Measurements from ENCODE around the gene AK5. TPM values are rescaled to one million over a fixed set of nuclear protein-coding genes. Genes with fewer than 3 reads are reported as not detected.

Gene AK5
- total RNA-seq, 1 donor from 2014 or later, result not detected

GRCh38 chr1:77597310-77597709 lies 315.5 kb downstream of the AK5 start:
- Mint-ChIP-seq H3K9me3 (no peaks in the 10 kb centered on the region), H3K4me3 (no peak overlapping the region), H3K36me3 (ENCODE audit: low read depth) (peaks cover 10% of the 10 kb centered on the region), H3K4me1 (ENCODE audit: low read depth) (peaks cover 11% of the 10 kb centered on the region), H3K27me3 (ENCODE audit: insufficient read depth) (no peaks in the 10 kb centered on the region), H3K27ac (no peak overlapping the region)
- no peak for DNase-seq (ENCODE audit: low spot score)
- intact Hi-C loops (cut with micrococcal nuclease), result no loop called here

DNA sequence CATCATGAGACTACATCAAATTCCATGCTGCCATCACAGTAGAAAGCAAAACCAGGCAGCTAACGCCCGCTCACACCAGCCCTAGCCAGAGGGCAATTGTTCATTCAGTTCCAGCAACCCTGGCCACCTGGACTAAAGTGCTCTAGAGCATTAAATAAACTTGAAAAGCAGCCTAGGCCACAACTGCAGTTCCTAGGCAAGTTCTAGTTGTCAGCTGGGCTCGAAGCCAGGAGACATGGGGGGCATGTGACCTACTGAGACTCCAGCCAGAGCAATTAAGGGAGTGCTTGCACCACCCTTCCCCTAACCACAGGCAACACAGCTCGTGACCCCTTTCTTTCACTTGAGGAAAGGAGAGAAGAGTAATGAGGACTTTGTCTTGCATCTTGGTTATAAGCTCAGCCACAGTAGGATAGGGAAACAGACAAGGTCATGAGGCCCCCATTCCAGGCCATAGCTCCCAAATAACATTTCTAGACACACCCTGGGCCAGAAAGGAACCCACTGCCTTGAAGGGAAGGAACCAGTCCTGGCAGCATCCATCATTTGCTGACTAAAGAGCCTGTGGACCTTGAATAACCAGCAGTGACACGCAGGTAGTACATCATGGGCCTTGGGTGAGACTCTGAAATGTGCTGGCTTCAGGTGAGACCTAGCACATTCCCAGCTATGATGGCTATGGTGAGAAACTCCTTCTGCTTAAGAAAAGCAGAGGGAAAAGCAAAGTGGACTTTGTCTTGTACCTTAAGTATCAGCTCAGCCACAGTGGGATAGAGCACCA lies 323.6 kb downstream of the AK5 start:
- peaks cover 43% of the 10 kb centered on the region for H3K36me3 Mint-ChIP-seq (ENCODE audit: low read depth)
- intact Hi-C loops (cut with micrococcal nuclease), result no loop called here
- H3K4me3 Mint-ChIP-seq, result no peak overlapping the region
- no peaks in the 10 kb centered on the region for H3K4me1 Mint-ChIP-seq (ENCODE audit: low read depth)
- no peak overlapping the region for H3K27ac Mint-ChIP-seq
- H3K9me3 Mint-ChIP-seq, result peaks cover 27% of the 10 kb centered on the region
- no peak for DNase-seq (ENCODE audit: low spot score)
- no peaks in the 10 kb centered on the region for H3K27me3 Mint-ChIP-seq (ENCODE audit: insufficient read depth)

DNA sequence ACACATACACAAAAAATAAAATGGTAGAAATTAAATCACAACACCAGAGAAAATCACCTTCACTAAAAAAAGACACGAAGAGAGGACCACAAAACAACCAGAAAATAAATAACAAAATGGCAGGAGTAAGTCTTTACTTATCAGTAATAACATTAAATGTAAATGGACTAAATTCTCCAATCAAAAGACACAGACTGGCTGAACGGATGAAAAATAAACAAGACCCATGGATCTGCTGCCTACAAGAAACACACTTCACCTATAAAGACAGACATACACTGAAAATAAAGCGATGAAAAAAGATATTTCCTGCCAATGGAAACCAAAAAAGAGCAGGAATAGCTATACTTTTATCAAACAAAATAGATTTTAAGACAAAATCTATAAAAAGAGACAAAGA lies 327.1 kb downstream of the AK5 start:
- intact Hi-C loops (cut with micrococcal nuclease), result no loop called here
- Mint-ChIP-seq H3K27ac (no peak overlapping the region), H3K36me3 (ENCODE audit: low read depth) (peaks cover 54% of the 10 kb centered on the region)

More for the DNA sequence above, 327.1 kb downstream of the AK5 start:
- Mint-ChIP-seq H3K4me3 (no peak overlapping the region), H3K27me3 (ENCODE audit: insufficient read depth) (no peaks in the 10 kb centered on the region), H3K9me3 (peaks cover 40% of the 10 kb centered on the region), H3K4me1 (ENCODE audit: low read depth) (no peaks in the 10 kb centered on the region)
- DNase-seq (ENCODE audit: low spot score), result no peak

Other genes with a start within 250 kb of the AK5 start
- 15.9 and 19.4 TPM in 2 replicates for gene PIGK, start 62.6 kb upstream of the AK5 start, total RNA-seq